Caki2 (cell line): ENCODE measurements around the gene GABRG3. TPM values are rescaled to one million over a fixed set of nuclear protein-coding genes. Genes with fewer than 3 reads are reported as not detected.

Experiments used
- DNase-seq: peaks from one replicate; pipeline ENCODE4 v3.0.0-alpha.2; 2015; ENCODE audit warnings: low read depth
- in situ Hi-C: cut with HindIII; loops from 2 replicates; pipeline ENCODE4 v1.10.0; 2016; ENCODE audit warnings: low sequenced_read_pairs, low pct_unique_long_range_greater_than_20kb, mixed read lengths
- total RNA-seq: library from RNA; depleted of rRNA; stranded (reverse); fragments of >200 nt; shearing (Covaris generic); gene quantifications from 2 replicates; pipeline ENCODE4 v1.2.3, GENCODE V29; 2014; ENCODE audit warnings: low replicate concordance

GABRG3 gene
- total RNA-seq, 1 experiment from 2014 or later: 0.10 TPM

GRCh38 chr15:27530994-27531393, 560.0 kb downstream of the GABRG3 start:
- in situ Hi-C loops: no loop called here
- DNase-seq: no peak

GRCh38 chr15:27532358-27532757, 561.4 kb downstream of the GABRG3 start:
- in situ Hi-C loops: no loop called here
- no peak for DNase-seq

- in situ Hi-C loops: no loop called here
- no peak for DNase-seq
Measured at GRCh38 chr15:27535445-27536129, 564.6 kb downstream of the GABRG3 start.

GRCh38 chr15:27538325-27538724, 567.3 kb downstream of the GABRG3 start:
- DNase-seq: no peak
- in situ Hi-C loops: no loop called here

- in situ Hi-C loops: no loop called here
- no peak for DNase-seq
Measured at GRCh38 chr15:27541581-27541980, 570.6 kb downstream of the GABRG3 start.

GRCh38 chr15:27545494-27546255, 574.7 kb downstream of the GABRG3 start:
- in situ Hi-C loops: no loop called here
- DNase-seq: peak; percentile 23

- peak; percentile 15 for DNase-seq
- in situ Hi-C loops: no loop called here
Measured at GRCh38 chr15:27549746-27550145, 578.8 kb downstream of the GABRG3 start.

GRCh38 chr15:27550635-27551034, 579.7 kb downstream of the GABRG3 start:
- in situ Hi-C loops: no loop called here
- DNase-seq: no peak

GRCh38 chr15:27561816-27562215, 590.8 kb downstream of the GABRG3 start:
- in situ Hi-C loops: no loop called here

GRCh38 chr15:27563765-27564370, 592.9 kb downstream of the GABRG3 start:
- in situ Hi-C loops: no loop called here

More at GRCh38 chr15:27561816-27562215, 590.8 kb downstream of the GABRG3 start:
- no peak for DNase-seq

GRCh38 chr15:27564656-27565055, 593.7 kb downstream of the GABRG3 start:
- in situ Hi-C loops: no loop called here
- DNase-seq: no peak

More at GRCh38 chr15:27563765-27564370, 592.9 kb downstream of the GABRG3 start:
- no peak for DNase-seq

GRCh38 chr15:27570746-27571145, 599.8 kb downstream of the GABRG3 start:
- in situ Hi-C loops: no loop called here
- no peak for DNase-seq

GRCh38 chr15:27573805-27574485, 603.0 kb downstream of the GABRG3 start:
- DNase-seq: no peak
- in situ Hi-C loops: no loop called here

- DNase-seq: no peak
- in situ Hi-C loops: no loop called here
Measured at GRCh38 chr15:27574541-27575054, 603.6 kb downstream of the GABRG3 start.

GRCh38 chr15:27575521-27575920, 604.5 kb downstream of the GABRG3 start:
- DNase-seq: no peak
- in situ Hi-C loops: no loop called here

GRCh38 chr15:27576576-27576975, 605.6 kb downstream of the GABRG3 start:
- in situ Hi-C loops: no loop called here
- no peak for DNase-seq

GRCh38 chr15:27579738-27580137, 608.8 kb downstream of the GABRG3 start:
- DNase-seq: no peak
- in situ Hi-C loops: no loop called here

- no peak for DNase-seq
Measured at GRCh38 chr15:27582726-27583410, 611.9 kb downstream of the GABRG3 start.

More at GRCh38 chr15:27582726-27583410, 611.9 kb downstream of the GABRG3 start:
- in situ Hi-C loops: no loop called here
